Fibroblast of lung (primary cell): ENCODE data around the gene DLGAP3. TPM values are rescaled to one million over a fixed set of nuclear protein-coding genes. Genes with fewer than 3 reads are reported as not detected.

Experiments
- DNase-seq, 2 donors: peaks; one replicate each; pipeline versions ENCODE4 v3.0.0 to v3.0.0-alpha.2; 2010; ENCODE audit warnings: low read depth in 2 of 2
- H2AFZ ChIP-seq: 2 replicates; pipeline ENCODE4 v1.5.1; 2012; ENCODE audit warnings: low read length, control low read depth, inconsistent platforms
- H3K27ac ChIP-seq: 2 replicates; pipeline ENCODE4 v1.5.1; 2011; ENCODE audit warnings: low read length, control low read depth; ENCODE audit not compliant: insufficient read depth
- H3K27me3 ChIP-seq: 2 replicates; pipeline ENCODE4 v1.5.1; 2011; ENCODE audit warnings: mild to moderate bottlenecking, low read length; ENCODE audit not compliant: control insufficient read depth, insufficient read depth
- H3K36me3 ChIP-seq: 2 replicates; pipeline ENCODE4 v1.5.1; 2011; ENCODE audit warnings: low read length; ENCODE audit not compliant: control insufficient read depth, insufficient read depth
- H3K4me1 ChIP-seq: 2 replicates; pipeline ENCODE4 v1.5.1; 2011; ENCODE audit warnings: low read length; ENCODE audit not compliant: control insufficient read depth, insufficient read depth; ENCODE audit errors: extremely low read depth
- H3K4me2 ChIP-seq: 2 replicates; pipeline ENCODE4 v1.5.1; 2011; ENCODE audit warnings: low read length, control low read depth; ENCODE audit not compliant: insufficient read depth; ENCODE audit errors: extremely low read depth
- H3K4me3 ChIP-seq, 4 experiments: fragments of 200-600 bp in 1 of 4; sonication (generic) in 1 of 4; replicated peaks in 1 of 4; 2 replicates each; pipeline ENCODE4 v1.5.1; 2011 to 2016; ENCODE audit warnings: low read length in 4 of 4, low read depth in 3 of 4, mild to moderate bottlenecking in 3 of 4, control low read depth in 2 of 4, inconsistent platforms in 1 of 4, mixed read lengths in 1 of 4; ENCODE audit not compliant: insufficient read depth in 1 of 4; ENCODE audit errors: control extremely low read depth in 1 of 4
- H3K79me2 ChIP-seq: 2 replicates; pipeline ENCODE4 v1.5.1; 2012; ENCODE audit warnings: mild to moderate bottlenecking, low read length, inconsistent platforms; ENCODE audit not compliant: control insufficient read depth, insufficient read depth
- H3K9ac ChIP-seq: 2 replicates; pipeline ENCODE4 v1.5.1; 2011; ENCODE audit warnings: mild to moderate bottlenecking, low read length, control low read depth; ENCODE audit not compliant: insufficient read depth
- H3K9me3 ChIP-seq: 2 replicates; pipeline ENCODE4 v1.5.1; 2012; ENCODE audit warnings: low read depth, low read length; ENCODE audit not compliant: control insufficient read depth, insufficient read depth
- H4K20me1 ChIP-seq: 2 replicates; pipeline ENCODE4 v1.5.1; 2011; ENCODE audit warnings: low read length; ENCODE audit not compliant: control insufficient read depth, insufficient read depth; ENCODE audit errors: extremely low read depth
- CTCF ChIP-seq, 2 donors: IDR thresholded peaks in 1 of 2; conservative IDR thresholded peaks in 1 of 2; 1 replicate in 1 of 2; 2 replicates in 1 of 2; pipeline ENCODE4 v1.5.1; 2011 to 2012; ENCODE audit warnings: low read length in 2 of 2, control low read depth in 1 of 2, inconsistent platforms in 1 of 2, low read depth in 1 of 2, mild to moderate bottlenecking in 1 of 2
- EZH2 ChIP-seq: IDR thresholded peaks from 2 replicates; pipeline ENCODE4 v1.5.1; 2012; ENCODE audit warnings: low read length, control low read depth, mild to moderate bottlenecking; ENCODE audit errors: missing control alignments
- polyA plus RNA-seq, 2 donors: library from polyadenylated mRNA; depleted of rRNA in 1 of 2; stranded (reverse) in 1 of 2; unstranded in 1 of 2; fragments of >200 nt; gene quantifications; 2 replicates each; pipeline ENCODE4 v1.2.1, GENCODE V29; 2011 to 2012; ENCODE audit warnings: missing spikeins in 1 of 2
- total RNA-seq: library from RNA; depleted of rRNA; stranded (reverse); fragments of >200 nt; gene quantifications from 2 replicates; pipeline ENCODE4 v1.2.1, GENCODE V29; 2014

The DLGAP3 gene
- total and polyA plus RNA-seq, 2 donors (not counting 1 experiment from before 2014, with no cell fraction given) = not detected

GRCh38 chr1:34833711-34834110 lies 95.7 kb downstream of the DLGAP3 start:
- Histone ChIP-seq H3K9me3 (no peaks in the 10 kb centered on the region), H3K27me3 (no peaks in the 10 kb centered on the region), H2AFZ (no peak overlapping the region), H3K4me3 (no peak overlapping the region), H4K20me1 (no peaks in the 10 kb centered on the region), H3K4me1 (no peaks in the 10 kb centered on the region), H3K27ac (no peak overlapping the region), H3K9ac (no peak overlapping the region), H3K4me2 (no peak overlapping the region), H3K79me2 (no peaks in the 10 kb centered on the region), H3K36me3 (no peaks in the 10 kb centered on the region)
- TF ChIP-seq CTCF (conservative IDR thresholded peaks at IDR 0.05 in 1 of 2, IDR thresholded peaks at IDR 0.05 in 1 of 2; ENCODE audit: low read depth in 1 of 2, low read length in 2 of 2) = no peak
- TF ChIP-seq EZH2 = no peak
- DNase-seq = no peak

- H3K9ac ChIP-seq = no peak overlapping the region
- TF ChIP-seq CTCF (conservative IDR thresholded peaks at IDR 0.05 in 1 of 2, IDR thresholded peaks at IDR 0.05 in 1 of 2; ENCODE audit: low read depth in 1 of 2, low read length in 2 of 2) (no peak), EZH2 (no peak)
- no peaks in the 10 kb centered on the region for H3K27me3 ChIP-seq
- no peaks in the 10 kb centered on the region for H3K4me1 ChIP-seq
- no peaks in the 10 kb centered on the region for H4K20me1 ChIP-seq
- no peaks in the 10 kb centered on the region for H3K79me2 ChIP-seq
- no peak overlapping the region for H3K4me2 ChIP-seq
- no peak overlapping the region for H2AFZ ChIP-seq
- no peaks in the 10 kb centered on the region for H3K36me3 ChIP-seq
- no peak for DNase-seq
- no peaks in the 10 kb centered on the region for H3K9me3 ChIP-seq
- no peak overlapping the region for H3K27ac ChIP-seq
- H3K4me3 ChIP-seq = no peak overlapping the region
Observed at GRCh38 chr1:34831721-34832246, 97.7 kb downstream of the DLGAP3 start.

GRCh38 chr1:34829250-34829649 lies 100.2 kb downstream of the DLGAP3 start:
- Histone ChIP-seq H3K4me3 (no peak overlapping the region), H3K36me3 (no peaks in the 10 kb centered on the region), H3K9me3 (no peaks in the 10 kb centered on the region), H3K79me2 (no peaks in the 10 kb centered on the region), H3K4me2 (no peak overlapping the region), H3K9ac (no peak overlapping the region), H3K27ac (no peak overlapping the region), H4K20me1 (no peaks in the 10 kb centered on the region), H3K27me3 (no peaks in the 10 kb centered on the region), H3K4me1 (no peaks in the 10 kb centered on the region), H2AFZ (no peak overlapping the region)
- TF ChIP-seq CTCF (conservative IDR thresholded peaks at IDR 0.05 in 1 of 2, IDR thresholded peaks at IDR 0.05 in 1 of 2; ENCODE audit: low read depth in 1 of 2, low read length in 2 of 2) (no peak), EZH2 (no peak)
- peak in 1 of 2 donors; percentile 66 for DNase-seq
